Fibroblast of villous mesenchyme (primary cell): ENCODE results near the gene USP31. TPM values are rescaled to one million over a fixed set of nuclear protein-coding genes. Genes with fewer than 3 reads are reported as not detected.

Experiments
- DNase-seq: peaks from one replicate; pipeline ENCODE4 v3.0.0-alpha.2; 2010; ENCODE audit warnings: low read depth
- H3K4me3 ChIP-seq: 2 replicates; pipeline ENCODE4 v1.5.1; 2011; ENCODE audit warnings: low read depth, mild to moderate bottlenecking, low read length
- total RNA-seq: library from RNA; depleted of rRNA; stranded (reverse); fragments of >200 nt; gene quantifications from 2 replicates; pipeline ENCODE4 v1.2.3, GENCODE V29; 2012
- TF ChIP-seq, protein P1 (sequence below): IDR thresholded peaks from 2 replicates; pipeline ENCODE4 v1.5.1; 2012; ENCODE audit warnings: low read depth, mild to moderate bottlenecking, low read length; ENCODE audit not compliant: insufficient read depth

USP31 gene
- total RNA-seq, 1 donor = 11.2 TPM

DNA sequence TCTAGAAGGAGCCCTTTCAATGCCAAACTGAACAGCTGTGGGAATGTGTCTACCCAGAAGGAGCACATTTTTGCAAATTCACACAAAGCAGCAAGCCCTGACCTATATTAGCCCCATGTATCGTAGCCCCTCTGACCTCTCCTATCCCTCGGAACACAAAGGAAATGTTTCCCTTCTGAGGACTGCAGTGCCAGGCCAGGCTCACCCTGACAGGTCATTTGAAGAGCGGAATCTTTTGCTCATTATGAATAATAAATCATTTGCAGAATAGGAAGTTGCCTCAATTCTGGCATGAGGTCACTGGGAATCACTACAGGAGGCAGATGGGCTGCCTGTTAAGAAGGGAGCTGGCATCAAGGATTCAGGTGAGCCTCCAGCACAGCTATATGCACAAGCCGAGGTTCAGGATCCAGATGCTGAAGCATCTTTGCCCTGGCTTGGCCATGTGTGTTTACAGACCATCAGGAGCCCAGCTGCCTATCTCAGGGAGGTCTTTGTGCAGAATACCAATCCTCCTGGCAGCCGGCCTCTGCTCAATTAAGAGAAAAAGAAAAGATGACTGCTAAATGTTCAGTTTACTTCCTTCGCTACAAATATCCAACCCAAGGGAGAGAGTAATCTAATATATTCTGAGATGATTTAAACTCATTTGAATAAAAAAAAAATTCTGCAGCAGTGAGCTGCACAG lies 119.4 kb downstream of the USP31 start:
- DNase-seq = no peak
- TF ChIP-seq, protein P1, sequence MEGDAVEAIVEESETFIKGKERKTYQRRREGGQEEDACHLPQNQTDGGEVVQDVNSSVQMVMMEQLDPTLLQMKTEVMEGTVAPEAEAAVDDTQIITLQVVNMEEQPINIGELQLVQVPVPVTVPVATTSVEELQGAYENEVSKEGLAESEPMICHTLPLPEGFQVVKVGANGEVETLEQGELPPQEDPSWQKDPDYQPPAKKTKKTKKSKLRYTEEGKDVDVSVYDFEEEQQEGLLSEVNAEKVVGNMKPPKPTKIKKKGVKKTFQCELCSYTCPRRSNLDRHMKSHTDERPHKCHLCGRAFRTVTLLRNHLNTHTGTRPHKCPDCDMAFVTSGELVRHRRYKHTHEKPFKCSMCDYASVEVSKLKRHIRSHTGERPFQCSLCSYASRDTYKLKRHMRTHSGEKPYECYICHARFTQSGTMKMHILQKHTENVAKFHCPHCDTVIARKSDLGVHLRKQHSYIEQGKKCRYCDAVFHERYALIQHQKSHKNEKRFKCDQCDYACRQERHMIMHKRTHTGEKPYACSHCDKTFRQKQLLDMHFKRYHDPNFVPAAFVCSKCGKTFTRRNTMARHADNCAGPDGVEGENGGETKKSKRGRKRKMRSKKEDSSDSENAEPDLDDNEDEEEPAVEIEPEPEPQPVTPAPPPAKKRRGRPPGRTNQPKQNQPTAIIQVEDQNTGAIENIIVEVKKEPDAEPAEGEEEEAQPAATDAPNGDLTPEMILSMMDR = no peak
- H3K4me3 ChIP-seq = no peak overlapping the region

DNA sequence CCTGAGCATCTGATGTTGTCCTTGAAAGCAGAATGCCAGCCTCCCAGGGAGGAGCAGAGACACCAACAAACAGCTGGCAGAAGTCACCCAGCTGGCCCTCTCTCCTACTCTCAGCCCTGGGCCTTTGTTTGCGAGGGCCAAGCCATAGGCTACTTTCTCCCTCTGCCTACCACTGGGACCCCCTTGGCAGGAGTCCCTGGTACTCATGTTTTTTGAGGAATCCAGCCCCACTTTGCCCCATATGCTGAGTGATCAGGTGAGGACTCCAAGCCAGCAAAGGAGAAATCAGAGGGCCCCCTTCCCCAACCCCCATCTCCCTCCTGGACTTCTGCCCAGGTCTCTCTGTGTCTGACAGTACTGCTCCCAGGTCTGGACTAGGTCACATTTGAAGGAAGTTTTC lies 121.9 kb downstream of the USP31 start:
- DNase-seq = no peak
- H3K4me3 ChIP-seq = no peak overlapping the region
- TF ChIP-seq, protein P1 = no peak

DNA sequence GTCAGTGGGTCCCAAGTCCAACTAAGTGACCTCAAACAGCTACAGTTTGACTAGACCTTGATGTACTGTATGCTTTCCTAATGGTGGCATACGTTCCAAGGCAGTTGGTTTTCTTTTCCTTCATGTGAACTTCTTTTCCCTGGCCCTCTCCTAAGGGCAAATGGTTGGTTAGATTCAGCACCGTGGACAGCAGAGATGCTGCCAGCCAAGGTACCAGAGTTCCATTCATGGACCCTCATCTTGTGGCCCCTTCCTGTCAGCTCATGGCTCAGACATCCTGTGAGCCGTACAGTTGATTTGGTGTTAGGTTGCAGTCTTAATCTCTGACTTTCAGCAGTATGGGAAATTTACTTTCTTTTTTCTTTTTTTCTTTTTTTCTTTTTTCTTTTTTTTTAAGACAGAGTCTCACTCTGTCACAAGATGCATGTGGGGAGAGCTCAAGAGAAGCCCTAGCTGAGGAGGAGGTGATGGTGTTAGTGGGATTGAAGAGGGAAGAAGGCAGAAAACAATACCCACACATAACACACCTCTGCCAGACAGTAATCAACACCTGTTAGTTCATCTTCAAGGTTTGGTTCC lies 122.4 kb downstream of the USP31 start:
- DNase-seq = peak; percentile 20

DNA sequence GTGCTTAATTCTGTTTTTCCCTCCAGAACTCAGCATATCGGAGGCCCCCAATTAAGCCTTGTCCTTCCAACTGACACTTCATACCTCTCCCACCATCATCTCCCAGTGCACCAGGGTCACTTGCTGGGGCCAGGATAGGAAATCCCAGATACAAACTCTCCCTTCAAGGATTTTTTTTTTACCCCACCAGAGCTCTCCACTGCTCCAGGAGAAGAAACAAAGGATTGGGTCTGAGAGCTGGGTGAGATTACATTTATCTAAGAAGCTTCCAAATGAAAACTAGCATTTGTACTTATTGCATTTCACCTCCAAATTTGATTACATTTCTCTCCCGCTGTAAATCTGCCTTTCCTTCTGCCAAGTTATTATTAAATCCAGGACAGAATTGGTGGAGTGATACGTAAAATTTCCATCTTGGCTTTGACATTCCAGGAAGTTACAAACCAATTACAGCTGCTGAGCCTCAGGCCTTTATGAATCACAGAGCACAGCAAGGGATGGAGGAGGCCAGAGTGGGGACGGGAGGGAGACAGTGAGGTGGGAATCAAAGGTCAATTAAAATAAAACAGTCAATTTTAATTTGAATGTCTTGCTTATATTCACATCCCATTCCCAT lies 123.5 kb downstream of the USP31 start:
- TF ChIP-seq, protein P1 = no peak

More for the DNA sequence above, 122.4 kb downstream of the USP31 start:
- no peak overlapping the region for H3K4me3 ChIP-seq
- TF ChIP-seq, protein P1 = no peak

DNA sequence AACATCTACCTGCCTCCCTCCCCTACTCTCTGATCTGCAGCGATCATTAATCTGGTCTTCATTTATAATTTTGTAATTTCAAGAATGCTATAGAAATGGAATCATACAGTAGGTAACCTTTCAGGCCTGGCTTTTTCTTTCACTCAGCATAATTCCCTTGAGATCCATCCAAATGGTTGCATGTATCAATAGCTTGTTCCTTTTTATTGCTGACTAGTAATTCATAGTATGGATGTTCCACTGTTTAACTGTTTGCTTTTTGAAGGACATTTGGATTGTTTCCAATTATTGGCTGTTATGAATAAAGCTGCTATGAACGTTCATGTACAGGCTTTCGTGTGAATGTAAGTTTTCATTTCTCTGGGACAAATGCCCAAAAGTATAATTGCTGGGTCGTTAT lies 125.2 kb downstream of the USP31 start:
- no peak for DNase-seq
- TF ChIP-seq, protein P1 = no peak

More for the DNA sequence above, 123.5 kb downstream of the USP31 start:
- peak; percentile 11 for DNase-seq
- H3K4me3 ChIP-seq = no peak overlapping the region

DNA sequence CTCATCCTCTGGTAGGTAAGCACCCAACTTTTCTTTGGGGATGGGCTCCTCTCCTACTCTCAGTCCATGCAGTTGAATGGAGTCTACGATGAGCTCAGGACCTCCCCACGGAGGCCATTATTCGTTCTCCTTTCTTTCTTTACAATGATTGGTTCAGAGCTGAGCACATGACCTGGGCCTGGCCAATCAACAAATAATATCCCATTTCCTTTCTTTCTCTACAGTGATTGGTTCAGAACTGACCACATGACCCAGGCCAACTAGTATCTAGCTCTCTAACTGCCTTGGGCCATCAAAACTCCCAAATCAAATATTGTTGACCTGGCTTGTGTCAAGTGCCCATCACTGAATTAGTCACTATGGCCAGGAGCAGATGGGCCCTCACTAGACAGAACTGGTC lies 129.2 kb downstream of the USP31 start:
- no peak for DNase-seq
- H3K4me3 ChIP-seq = no peak overlapping the region
- TF ChIP-seq, protein P1 = no peak

More for the DNA sequence above, 125.2 kb downstream of the USP31 start:
- no peak overlapping the region for H3K4me3 ChIP-seq
